ENCODE results near the gene APOBR. TPM values are rescaled to one million over a fixed set of nuclear protein-coding genes. Genes with fewer than 3 reads are reported as not detected.
"Not testable (repeated sequence)": the region's sequence is repeated elsewhere in the genome, so short reads cannot be mapped to it uniquely, and the experiment has no call there.

APOBR gene, protein sequence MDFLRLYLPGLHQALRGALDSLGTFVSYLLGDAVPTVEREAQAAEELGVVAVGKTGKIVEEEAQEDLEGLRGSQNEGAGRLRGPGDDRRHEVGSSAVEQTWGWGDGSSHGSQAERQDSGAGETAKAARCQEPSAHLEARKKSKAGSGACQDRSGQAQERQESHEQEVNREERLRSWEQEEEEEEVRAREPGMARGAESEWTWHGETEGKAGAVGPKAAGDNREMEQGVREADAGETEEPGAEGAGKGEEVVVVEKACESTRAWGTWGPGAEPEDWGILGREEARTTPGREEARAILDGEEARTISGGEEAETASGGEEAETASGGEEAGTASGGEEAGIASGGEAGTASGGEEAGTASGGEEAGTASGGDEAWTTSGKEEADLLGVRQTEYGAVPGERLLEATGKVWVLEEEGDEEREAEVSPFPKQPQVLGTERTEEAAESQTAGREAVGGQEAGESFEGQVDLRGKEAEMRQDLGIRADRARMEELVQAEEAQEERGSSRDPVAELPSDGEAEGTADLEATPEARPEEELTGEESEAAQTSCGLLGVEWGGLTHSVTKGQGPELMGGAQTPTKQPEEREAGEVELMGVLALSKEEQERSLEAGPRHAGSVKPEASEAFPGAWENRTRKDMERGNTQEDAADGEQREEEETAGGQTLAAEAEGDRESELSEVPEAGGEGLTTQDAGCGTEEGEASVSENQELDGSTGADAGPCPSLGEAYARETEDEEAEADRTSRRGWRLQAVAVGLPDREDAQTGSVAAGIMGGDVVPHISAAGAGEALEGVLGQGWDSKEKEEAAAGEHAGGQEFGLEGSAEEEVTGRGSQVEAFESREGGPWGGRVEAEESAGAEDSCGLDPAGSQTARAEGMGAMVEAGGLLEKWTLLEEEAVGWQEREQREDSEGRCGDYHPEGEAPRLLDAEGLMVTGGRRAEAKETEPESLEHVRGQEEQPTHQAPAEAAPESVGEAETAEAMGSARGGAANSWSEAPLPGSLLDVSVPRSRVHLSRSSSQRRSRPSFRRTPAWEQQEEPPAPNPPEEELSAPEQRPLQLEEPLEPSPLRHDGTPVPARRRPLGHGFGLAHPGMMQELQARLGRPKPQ
- 1 to 10 TPM in 2 of 3 donors, under 1 TPM in 1; 0.62 to 6.6 (median 1.5) TPM for polyA plus RNA-seq

DNA sequence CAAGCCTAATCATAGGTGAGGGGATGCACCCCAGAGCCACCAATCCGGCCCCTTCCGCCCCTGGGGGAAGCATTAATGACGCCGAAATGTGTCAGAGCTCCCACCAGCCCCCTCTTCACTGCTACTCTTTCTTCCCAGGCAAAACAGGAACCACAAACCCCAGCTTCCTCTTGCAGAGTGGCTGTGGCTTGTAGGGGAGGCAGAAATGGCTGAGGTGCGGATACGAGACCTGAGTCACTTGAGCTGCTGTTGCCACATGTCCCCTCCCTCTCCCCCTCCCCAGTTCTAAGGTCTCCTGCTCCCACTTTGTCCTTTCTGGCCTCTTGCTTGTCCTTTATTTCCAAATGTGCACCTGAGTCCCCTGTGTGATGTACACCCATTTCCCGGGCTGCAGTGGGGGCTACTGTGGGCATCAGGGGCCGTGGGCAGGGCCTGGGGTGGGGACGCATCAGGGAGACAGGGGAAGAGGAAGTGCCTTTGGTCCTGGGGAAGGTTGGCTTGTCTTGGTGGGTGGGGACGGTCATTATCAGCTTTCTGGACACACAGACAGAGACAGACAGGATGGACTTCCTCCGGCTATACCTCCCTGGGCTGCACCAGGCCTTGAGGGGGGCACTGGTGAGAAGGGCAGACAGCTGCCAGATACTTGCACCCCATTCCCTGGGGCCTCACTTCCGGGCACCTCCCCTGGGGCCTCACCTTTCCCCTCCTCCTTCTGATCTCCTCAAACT is at the start of gene APOBR:
APOBR (plus strand) TSS at position 523 of the 731 bp plus-strand sequence; CDS start at position 562, 39 bp downstream.
- no peak within 1 kb of the TSS for H3K27ac ChIP-seq (ENCODE audit: low read depth, low read length)
- 41 to 72% (median 56%) methylated on average over 12 of the region's 12 CpGs for WGBS, 3 donors

DNA sequence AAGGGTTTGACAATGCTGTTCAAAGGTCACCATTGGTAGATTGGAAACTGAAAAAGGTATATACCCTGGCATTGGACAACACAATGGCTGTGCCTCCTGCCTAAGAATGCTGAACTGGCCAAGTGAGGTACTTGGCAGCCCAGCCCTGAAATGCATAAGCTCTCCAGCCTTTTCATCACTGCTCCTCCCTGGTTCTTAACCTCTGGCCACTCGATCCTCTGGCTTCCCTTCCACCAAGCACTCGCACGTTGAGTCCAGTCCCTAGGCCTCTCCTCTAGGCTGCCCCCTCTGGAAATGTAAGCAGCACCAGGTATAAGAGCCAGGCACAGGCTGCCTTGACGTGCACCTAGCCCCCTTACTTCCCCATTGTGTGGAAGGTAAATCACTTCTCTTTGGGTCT is 48.1 kb upstream of the APOBR start:
- WGBS, 3 donors = no CpG with 5 or more reads among the region's 4 CpGs

DNA sequence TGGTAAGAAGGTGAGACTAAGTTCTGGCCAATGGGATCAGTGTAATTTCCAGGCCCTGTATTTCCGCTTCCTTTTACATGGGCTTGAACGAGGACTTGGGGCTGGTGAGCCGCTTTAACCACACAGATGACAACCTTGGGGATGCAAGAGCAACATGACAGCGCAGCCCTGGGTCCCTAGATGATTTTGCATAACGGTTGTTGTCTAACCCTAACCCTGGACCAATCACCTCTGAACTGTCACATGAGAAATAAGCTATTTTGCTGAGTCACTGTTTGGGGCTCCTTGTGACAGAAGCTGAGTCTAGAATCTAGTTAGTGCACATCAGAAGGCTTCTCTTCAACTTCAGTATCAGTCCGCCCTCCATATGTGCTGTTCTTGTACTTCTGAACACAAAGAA is 47.4 kb upstream of the APOBR start:
- not testable (repeated sequence) for H3K27ac ChIP-seq (ENCODE audit: low read depth, low read length)
- no CpG with 5 or more reads among the region's 6 CpGs for WGBS, 3 donors

More for the DNA sequence above, 48.1 kb upstream of the APOBR start:
- H3K27ac ChIP-seq (ENCODE audit: low read depth, low read length) = not testable (repeated sequence)

DNA sequence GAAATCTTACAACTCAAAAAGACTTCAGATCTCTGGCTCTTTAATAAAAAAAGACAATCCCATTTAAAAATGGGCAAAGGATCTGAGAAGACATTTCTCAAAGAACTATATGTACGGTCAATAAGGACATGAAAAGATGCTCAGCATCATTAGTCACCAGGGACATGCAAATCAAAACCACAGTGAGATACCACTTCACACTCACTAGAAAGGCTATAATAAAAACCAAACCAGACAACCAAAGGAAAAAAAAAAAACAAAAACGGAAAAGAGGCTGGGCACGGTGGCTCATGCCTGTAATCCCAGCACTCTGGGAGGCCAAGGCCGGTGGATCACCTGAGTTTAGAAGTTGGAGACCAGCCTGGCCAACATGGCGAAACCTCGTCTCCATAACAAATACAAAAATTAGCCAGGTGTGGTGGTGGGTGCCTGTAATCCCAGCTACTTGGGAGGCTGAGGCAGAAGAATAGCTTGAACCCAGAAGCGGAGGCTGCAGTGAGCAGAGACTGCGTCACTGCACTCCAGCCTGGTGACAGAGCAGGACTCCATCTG is 20.7 kb upstream of the APOBR start:
- WGBS, 3 donors = 94 to 95% (median 94%) methylated on average over 8 of the region's 8 CpGs

DNA sequence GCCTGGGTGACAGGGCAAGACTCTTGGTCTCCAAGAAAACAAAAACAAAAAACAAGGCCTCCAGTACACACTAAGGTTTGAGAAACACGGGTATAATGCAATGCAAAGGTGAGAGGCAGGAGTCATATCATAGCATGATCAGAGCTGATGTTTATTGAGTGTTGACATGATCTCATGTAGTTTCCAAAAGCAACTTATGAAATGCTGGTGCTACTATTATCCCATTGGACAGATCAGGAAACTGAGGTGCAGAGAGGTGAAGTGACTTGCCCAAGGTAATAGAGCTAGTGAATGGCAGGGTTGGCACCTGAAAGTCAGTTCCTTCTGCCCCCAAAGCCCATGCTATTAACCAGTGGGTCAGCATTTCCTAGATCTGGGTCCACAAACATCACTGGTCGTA is 19.2 kb upstream of the APOBR start:
- 88 to 96% (median 89%) methylated on average over 2 of the region's 2 CpGs for WGBS, 3 donors
- no peak overlapping the region for H3K27ac ChIP-seq (ENCODE audit: low read depth, low read length)

More for the DNA sequence above, 20.7 kb upstream of the APOBR start:
- H3K27ac ChIP-seq (ENCODE audit: low read depth, low read length) = no peak overlapping the region

DNA sequence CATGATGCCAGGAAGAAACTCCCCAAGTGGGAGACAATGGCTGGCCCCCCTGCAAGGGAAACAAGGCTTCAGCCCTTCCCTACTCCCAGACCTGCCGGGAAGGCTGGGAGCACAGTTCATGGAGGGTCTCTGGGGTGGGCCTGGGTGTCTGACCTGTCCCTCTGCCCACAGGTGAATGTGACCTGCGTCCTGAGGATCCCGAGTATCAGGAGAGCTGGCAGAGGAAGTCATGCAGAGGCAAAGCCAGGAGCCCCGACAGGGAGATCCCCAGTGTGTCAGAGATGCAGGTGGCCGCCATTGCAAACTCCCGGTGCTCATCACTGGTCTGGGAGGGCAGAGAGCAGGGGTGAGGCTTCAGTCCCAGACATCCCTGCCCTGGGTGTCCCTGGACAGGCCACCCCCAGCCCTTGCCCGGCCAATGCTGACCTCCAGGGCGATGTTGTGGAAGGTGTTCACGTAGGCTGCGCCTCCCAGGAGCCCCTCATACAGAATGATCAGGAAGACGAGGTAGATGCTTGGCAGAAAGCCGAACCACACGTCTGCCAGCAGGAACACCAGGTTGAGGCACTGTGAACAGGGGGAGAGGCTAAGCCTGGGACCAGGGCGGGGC is 17.0 kb upstream of the APOBR start:
- H3K27ac ChIP-seq (ENCODE audit: low read depth, low read length) = no peak overlapping the region
- WGBS, 3 donors = 90 to 95% (median 92%) methylated on average over 14 of the region's 14 CpGs

DNA sequence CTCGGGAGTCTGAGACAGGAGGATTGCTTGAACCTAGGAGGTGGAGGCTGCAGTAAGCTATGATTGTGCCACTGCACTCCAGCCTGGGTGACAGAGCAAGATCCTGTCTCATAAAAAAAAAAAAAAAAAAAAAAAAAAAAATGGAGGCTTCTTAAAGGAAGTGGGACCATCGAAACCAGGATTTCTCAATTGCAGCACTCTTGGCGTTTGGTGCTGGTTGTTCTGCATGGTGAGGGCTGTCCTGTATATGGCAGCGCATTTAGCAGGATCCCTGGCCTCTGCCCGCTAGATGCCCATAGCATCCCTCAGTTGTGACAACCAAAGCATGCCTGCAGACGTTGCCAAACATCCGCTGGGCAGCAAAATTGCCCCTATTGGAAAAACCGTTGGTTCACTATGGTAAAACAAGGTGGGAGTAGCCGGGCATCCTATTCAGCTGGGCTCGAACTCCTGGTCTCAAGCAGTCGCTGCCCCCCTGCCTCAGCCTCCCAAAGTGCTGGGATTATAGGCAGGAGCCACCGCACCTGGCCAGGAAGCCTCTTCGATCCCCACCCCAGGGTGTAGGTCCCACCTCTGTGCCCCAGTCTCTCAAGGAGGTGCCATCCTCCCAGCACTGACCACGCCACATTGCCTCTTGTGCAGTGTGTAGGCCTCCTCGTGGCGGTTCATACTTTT is 15.8 kb upstream of the APOBR start:
- 86 to 93% (median 89%) methylated on average over 16 of the region's 16 CpGs for WGBS, 3 donors
- H3K27ac ChIP-seq (ENCODE audit: low read depth, low read length) = no peak overlapping the region

DNA sequence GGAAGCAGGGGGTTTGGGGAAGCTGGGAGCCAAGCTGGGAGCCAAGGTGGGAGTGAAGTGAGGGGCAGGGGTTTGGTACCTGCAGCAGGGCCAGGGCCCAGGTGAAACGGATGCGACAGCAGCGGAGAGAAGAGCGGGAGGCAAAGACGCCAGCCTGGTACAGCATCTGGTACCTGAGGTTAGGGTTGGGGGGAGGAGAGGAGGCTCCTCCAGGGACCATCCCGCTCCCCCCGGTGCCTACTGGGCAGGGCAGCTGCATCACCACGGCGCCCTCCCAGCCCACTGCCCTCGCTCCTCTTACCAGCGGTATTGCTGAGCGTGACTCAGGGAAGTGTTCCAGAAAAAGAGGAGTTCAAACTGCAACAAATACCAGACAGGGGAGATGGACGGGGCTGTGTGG is 12.4 kb upstream of the APOBR start:
- WGBS, 3 donors = 94 to 95% (median 95%) methylated on average over 13 of the region's 13 CpGs
- no peak overlapping the region for H3K27ac ChIP-seq (ENCODE audit: low read depth, low read length)

DNA sequence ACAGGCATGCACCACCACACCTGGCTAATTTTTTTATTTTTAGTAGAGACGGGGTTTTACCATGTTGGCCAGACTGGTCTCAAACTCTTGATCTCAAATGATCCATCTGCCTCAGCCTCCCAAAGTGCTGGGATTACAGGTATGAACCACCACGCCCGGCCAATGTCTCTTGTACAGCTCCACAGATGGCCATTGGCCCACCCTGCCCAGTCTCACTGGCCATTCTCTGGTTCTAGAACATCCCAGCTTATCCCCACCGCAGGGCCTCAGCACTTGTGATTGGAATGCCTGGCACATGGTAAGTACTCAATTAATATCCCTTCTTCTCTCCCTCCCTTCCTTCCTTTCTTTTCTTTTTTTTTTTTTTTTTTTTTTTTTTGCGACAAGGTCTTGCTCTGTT is 11.1 kb upstream of the APOBR start:
- WGBS, 3 donors = 93 to 96% (median 94%) methylated on average over 5 of the region's 5 CpGs

DNA sequence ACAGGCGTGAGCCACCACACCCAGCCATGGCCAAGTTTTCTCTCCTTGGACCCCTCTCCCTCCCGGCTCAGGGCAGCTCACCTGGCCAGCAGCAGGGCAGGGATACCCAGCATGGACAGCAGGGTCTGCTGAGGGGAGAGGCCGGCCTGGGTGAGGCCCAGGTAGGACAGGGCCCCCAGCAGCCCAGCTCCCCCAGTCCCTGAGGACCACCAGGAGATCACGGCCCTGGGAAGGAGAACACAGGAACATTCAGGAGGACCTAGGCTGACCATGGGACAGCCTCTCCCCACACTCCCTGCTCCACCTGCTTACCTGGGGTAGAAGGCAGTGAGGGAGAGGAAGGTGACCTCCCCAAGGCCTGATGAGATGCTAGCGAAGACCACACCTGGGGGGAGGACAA is 8.2 kb upstream of the APOBR start:
- WGBS, 3 donors = 90 to 95% (median 91%) methylated on average over 5 of the region's 5 CpGs

More for the DNA sequence above, 11.1 kb upstream of the APOBR start:
- H3K27ac ChIP-seq (ENCODE audit: low read depth, low read length) = not testable (repeated sequence)

DNA sequence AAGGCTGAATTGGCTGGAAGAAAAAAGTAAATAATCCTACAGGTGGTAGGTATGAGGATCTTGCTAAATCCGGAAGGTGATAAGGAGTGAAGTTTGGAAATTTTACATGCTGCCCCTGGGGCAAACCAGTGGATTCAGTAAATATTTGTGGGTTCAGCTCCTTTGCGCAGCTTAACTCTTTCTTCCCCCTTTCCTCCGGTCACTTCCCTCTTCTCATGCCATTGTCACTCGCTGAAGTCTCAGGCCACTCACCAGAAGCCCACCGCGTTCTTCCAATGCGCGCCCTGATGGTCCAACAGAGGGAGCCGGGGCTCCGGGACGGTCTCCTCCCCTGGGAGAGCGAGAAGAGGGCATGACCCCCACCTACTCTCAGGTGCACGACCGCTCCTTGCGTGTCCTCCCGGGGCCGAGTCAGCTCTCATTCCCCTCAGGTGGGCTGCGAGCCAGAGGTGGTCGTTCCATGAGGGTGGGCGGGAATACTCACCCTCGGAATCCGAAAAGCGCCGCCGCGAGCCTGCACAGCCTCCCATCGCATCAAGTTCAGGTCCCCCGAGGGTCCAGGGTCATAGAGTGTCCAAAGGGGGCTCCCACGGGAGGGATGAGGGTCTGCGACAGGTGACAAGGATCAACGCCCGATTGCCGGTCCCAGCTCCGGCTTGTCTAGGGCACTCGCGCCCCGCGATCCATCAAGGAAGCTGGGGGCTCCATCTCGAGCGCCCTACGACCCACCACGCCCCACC is 3.0 kb upstream of the APOBR start:
- no peak overlapping the region for H3K27ac ChIP-seq (ENCODE audit: low read depth, low read length)
- 0 to 1% (median 0%) methylated on average over 39 to 42 of the region's 42 CpGs for WGBS, 3 donors

More for the DNA sequence above, 8.2 kb upstream of the APOBR start:
- no peak overlapping the region for H3K27ac ChIP-seq (ENCODE audit: low read depth, low read length)

DNA sequence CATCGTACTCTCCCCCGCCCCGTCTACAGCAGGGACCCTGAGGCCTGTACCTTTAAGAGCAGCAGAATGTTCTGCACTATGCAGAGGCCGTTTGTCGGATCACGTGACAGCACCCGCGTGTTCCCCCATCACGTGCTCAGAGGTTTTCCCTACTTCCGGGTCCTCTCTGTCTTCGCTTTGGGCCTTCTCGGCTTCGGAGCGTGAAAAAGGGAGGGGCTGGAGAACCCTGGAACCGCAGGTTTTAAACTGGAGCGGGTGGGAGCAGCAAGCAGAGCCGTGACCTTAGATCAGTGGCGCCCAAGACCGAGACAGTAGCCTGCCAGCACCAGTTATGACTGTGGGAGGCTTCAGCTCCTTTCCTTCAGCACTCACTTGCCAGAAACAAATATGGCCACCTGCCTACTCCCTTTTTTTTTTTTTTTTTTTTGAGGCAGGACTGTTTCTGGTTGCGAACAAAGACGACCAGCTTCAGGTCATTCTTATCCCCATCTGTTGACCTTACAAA is 2.4 kb upstream of the APOBR start, which contains the start of gene CLN3:
CLN3 (minus strand) TSS at position 105 of the 505 bp plus-strand sequence. CDS start 315 bp downstream, outside the sequence.
- 0 to 1% (median 1%) methylated on average over 21 of the region's 21 CpGs for WGBS, 3 donors

DNA sequence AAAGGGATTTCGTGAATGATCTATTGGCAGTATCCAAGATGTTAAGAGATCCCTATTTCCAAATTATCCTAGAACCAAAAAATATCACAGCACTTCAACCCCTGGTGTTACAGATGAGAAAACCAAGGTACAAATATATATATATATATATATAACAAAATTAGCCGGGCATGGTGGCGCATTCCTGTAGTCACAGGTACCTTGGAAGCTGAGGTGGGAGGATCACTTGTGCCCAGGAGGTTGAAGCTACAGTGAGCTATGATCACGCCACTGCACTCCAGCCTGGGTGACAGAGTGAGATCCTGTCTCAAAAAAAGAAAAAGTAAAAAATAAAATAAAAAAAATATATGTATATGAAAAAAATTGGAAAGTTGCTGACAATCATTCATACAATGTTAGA is 1.9 kb upstream of the APOBR start:
- no peak overlapping the region for H3K27ac ChIP-seq (ENCODE audit: low read depth, low read length)
- WGBS, 3 donors = 42 to 55% (median 53%) methylated on average over 4 of the region's 4 CpGs

More for the DNA sequence above, 2.4 kb upstream of the APOBR start, which contains the start of gene CLN3:
- H3K27ac ChIP-seq (ENCODE audit: low read depth, low read length) = peak within 1 kb of the TSS; percentile 74

DNA sequence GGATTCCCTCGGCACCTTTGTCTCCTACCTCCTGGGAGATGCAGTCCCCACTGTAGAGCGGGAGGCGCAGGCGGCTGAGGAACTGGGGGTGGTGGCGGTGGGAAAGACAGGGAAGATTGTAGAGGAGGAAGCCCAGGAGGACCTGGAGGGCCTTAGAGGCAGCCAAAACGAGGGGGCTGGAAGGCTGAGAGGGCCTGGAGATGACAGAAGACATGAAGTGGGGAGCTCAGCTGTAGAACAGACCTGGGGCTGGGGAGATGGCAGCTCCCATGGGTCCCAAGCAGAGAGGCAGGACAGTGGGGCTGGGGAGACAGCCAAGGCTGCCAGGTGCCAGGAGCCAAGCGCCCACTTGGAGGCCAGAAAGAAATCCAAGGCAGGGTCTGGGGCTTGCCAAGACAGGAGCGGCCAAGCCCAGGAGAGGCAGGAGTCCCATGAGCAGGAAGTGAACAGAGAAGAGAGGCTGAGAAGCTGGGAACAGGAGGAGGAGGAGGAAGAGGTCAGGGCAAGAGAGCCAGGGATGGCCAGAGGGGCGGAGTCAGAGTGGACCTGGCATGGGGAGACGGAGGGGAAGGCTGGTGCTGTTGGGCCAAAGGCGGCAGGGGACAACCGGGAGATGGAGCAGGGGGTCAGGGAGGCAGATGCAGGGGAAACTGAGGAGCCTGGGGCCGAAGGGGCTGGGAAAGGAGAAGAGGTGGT is 803 bp downstream of the APOBR start:
- 76 to 83% (median 79%) methylated on average over 13 of the region's 13 CpGs for WGBS, 3 donors
- no peak overlapping the region for H3K27ac ChIP-seq (ENCODE audit: low read depth, low read length)

Data from adipose tissue (tissue), 3 donors.